Astrocyte of the hippocampus (primary cell): ENCODE results near the gene SCAPER.
"Not testable (repeated sequence)": the region's sequence is repeated elsewhere in the genome, so short reads cannot be mapped to it uniquely, and the experiment has no call there.

Source experiments
- DNase-seq: peaks from one replicate; pipeline ENCODE4 v3.0.0; 2011; ENCODE audit warnings: low read depth, low spot score

Gene SCAPER

GRCh38 chr15:76495487-76495886 is 409.7 kb downstream of the SCAPER start:
- DNase-seq, result no peak

- DNase-seq, result no peak
These were observed 412.6 kb downstream of the SCAPER start for GRCh38 chr15:76492538-76492937.

- DNase-seq, result no peak
These were observed 421.4 kb downstream of the SCAPER start for GRCh38 chr15:76483752-76484151.

GRCh38 chr15:76483018-76483417 is 422.1 kb downstream of the SCAPER start:
- DNase-seq, result no peak

GRCh38 chr15:76480267-76480666 is 424.9 kb downstream of the SCAPER start:
- no peak for DNase-seq

GRCh38 chr15:76470691-76471090 is 434.4 kb downstream of the SCAPER start:
- DNase-seq, result peak; percentile 86

- DNase-seq, result no peak
These were observed 436.4 kb downstream of the SCAPER start for GRCh38 chr15:76468722-76469121.

GRCh38 chr15:76467136-76467535 is 438.0 kb downstream of the SCAPER start:
- DNase-seq, result no peak

- DNase-seq, result no peak
These were observed 439.4 kb downstream of the SCAPER start for GRCh38 chr15:76465728-76466127.

- no peak for DNase-seq
These were observed 440.9 kb downstream of the SCAPER start for GRCh38 chr15:76464247-76464646.

GRCh38 chr15:76460871-76461270 is 444.3 kb downstream of the SCAPER start:
- peak; percentile 56 for DNase-seq

- no peak for DNase-seq
These were observed 444.8 kb downstream of the SCAPER start for GRCh38 chr15:76460347-76460746.

GRCh38 chr15:76451540-76451939 is 453.6 kb downstream of the SCAPER start:
- no peak for DNase-seq

- no peak for DNase-seq
These were observed 455.7 kb downstream of the SCAPER start for GRCh38 chr15:76449455-76449854.

GRCh38 chr15:76448755-76449154 is 456.4 kb downstream of the SCAPER start:
- DNase-seq, result no peak

- DNase-seq, result no peak
These were observed 457.3 kb downstream of the SCAPER start for GRCh38 chr15:76447728-76448441.

GRCh38 chr15:76440441-76440840 is 464.7 kb downstream of the SCAPER start:
- no peak for DNase-seq

GRCh38 chr15:76439542-76439941 is 465.6 kb downstream of the SCAPER start:
- DNase-seq, result no peak

GRCh38 chr15:76433798-76434400 is 471.2 kb downstream of the SCAPER start:
- DNase-seq, result peak; percentile 63

GRCh38 chr15:76433036-76433435 is 472.1 kb downstream of the SCAPER start:
- DNase-seq, result not testable (repeated sequence)

GRCh38 chr15:76432604-76433003 is 472.5 kb downstream of the SCAPER start:
- no peak for DNase-seq

- peak; percentile 81 for DNase-seq
These were observed 473.2 kb downstream of the SCAPER start for GRCh38 chr15:76431971-76432370.

- not testable (repeated sequence) for DNase-seq
These were observed 474.4 kb downstream of the SCAPER start for GRCh38 chr15:76430711-76431110.
